GM19372 (cell line): ENCODE data around the gene RALGAPA2.

Experiments
- ATAC-seq: cut with Tn5 transposase; IDR thresholded peaks from one replicate; pipeline ENCODE4 v1.9.1; 2021; ENCODE audit warnings: mild to moderate bottlenecking, low read depth, moderate library complexity; ENCODE audit not compliant: unreplicated experiment

Gene RALGAPA2

GRCh38 chr20:20593447-20594170 lies 118.8 kb downstream of the RALGAPA2 start:
- no peak for ATAC-seq

DNA sequence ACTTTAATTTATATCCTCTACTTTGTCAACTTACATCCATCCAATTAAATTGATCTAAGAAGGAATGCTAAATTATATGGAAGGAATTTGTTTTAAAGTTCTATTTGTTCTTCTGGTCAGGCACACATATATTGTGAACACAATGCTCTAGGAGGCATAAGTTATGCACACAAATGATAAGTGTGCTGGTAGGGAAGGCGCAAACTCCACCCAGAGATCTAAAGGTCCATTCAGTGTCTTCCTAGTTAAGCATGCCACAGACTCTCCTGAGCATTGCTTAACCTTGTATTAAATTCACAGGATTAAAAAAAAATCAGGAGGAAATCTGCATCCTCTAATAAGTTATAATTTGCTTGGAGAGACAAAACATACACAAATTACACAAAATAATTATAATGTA lies 127.3 kb downstream of the RALGAPA2 start:
- ATAC-seq = no peak

DNA sequence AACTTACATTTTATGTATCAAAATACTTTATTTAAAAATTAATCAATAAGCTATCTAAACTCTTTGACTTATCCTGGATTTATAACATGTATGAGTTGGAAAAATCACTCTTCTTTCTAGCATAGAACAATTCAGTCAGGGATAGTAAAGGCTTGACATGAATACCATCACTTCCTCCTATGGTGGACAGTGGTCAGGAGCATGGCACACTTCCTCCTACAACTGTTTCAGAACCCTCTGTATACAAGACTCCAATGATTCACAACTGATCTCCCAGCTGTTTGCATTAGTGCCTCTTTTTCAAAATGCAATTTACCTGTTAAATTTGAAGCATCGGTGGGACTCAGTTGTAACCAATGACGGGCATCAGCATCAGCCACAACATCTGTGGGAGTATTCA lies 129.7 kb downstream of the RALGAPA2 start:
- no peak for ATAC-seq

DNA sequence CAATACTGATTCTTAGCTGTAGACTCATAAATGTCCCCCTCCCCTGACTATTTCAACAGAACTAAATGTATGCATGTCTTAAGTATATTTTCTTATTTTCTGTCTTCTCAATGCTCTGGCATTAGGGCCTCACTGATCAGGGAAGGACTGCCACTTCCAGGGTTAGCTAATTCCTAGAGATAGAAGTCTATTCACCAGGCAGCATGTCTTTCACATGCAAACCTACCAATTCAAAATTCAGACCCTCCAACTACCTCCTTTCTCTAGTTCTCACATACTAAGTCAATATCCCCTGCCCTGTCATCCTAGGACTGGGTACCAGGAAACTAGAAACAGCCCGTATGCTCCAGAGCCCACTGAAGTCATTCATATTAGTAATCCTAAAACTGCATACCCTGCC lies 132.3 kb downstream of the RALGAPA2 start:
- no peak for ATAC-seq

DNA sequence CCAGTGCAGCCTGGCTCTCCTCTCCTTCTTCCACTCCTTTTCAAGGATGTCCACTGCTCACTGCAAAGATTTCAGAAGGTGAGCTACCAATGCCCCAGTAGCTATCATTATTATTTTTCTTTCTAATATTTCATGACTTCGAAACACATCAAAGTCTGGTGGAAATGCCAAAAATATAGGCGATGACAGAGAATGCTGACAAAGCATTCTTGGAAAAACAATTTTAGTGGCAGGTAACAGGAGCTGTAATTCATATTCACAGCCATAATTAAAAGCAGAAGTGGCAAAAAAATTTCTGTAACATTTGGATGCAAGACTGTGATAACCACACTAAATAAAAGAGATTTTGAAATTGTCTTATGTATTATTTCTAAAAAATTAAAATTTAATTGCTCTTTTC lies 133.6 kb downstream of the RALGAPA2 start:
- ATAC-seq = no peak

- no peak for ATAC-seq
Observed at GRCh38 chr20:20573797-20574196, 138.6 kb downstream of the RALGAPA2 start.

GRCh38 chr20:20571068-20571780 lies 141.2 kb downstream of the RALGAPA2 start:
- ATAC-seq = no peak

DNA sequence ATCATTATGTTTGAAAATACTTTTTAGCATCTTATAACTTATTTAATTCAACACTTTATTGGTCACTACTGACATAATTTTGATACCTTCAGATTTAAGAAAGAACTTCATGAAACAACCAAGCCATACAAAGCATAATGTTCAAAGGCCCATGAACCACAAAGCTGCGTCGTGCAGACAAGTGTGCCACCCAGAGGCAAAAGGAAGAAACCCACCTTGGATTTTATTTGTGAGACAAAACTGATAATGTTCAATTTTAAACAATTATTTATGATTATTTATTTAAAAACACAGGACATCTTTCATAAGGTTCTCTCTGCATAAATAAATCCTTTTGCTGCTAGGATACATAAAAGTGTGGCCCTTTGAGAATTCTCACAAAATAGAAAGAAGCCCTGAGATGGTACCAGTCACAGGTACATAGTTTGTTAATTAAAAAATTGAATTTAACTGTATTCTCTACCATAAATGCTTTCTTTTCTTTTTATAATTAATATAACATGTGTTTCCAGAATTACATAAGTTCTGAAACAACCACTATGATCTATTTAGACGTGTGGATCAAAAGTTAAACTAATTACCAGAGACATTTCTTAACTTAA lies 143.7 kb downstream of the RALGAPA2 start:
- no peak for ATAC-seq

DNA sequence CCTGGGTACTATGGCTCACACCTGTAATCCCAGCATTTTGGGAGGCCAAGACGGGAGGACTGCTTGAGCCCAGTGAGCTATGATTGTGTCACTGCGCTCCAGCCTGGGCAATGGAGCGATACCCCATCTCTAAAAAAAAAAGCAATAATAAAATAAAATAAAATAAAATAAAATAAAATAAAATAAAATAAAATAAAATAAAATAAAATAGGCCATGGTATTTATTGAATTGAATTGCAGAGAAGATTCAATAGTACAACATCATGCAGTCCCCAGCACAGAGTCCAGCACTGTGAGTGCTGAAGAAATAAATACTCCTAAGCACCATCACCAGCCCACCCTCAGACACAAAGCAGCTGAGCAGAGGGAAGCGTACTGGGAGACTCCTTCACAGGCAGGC lies 144.7 kb downstream of the RALGAPA2 start:
- no peak for ATAC-seq

GRCh38 chr20:20566516-20566915 lies 145.9 kb downstream of the RALGAPA2 start:
- ATAC-seq = no peak

GRCh38 chr20:20564279-20564678 lies 148.2 kb downstream of the RALGAPA2 start:
- ATAC-seq = no peak

GRCh38 chr20:20562507-20562906 lies 149.9 kb downstream of the RALGAPA2 start:
- no peak for ATAC-seq

- ATAC-seq = no peak
Observed at GRCh38 chr20:20561841-20562240, 150.6 kb downstream of the RALGAPA2 start.

GRCh38 chr20:20561172-20561571 lies 151.3 kb downstream of the RALGAPA2 start:
- ATAC-seq = no peak

DNA sequence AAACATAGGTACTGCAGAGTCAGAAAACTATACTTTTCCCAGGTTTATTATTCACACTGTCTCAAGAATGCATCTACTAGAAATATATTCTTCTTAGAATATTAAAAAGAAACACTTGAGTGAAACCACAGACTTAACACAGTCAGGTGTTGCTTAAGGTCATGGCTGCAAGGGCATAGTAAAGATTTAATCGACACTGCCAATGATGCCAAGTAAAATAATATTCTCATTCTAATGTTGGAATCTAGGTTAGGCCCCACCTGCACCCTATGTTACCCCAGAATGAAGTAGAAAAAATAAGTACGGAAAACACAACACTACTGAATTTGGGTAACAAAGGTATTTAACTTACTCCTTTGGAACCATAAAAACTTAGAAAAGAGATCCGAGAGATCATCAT lies 155.0 kb downstream of the RALGAPA2 start:
- ATAC-seq = no peak

DNA sequence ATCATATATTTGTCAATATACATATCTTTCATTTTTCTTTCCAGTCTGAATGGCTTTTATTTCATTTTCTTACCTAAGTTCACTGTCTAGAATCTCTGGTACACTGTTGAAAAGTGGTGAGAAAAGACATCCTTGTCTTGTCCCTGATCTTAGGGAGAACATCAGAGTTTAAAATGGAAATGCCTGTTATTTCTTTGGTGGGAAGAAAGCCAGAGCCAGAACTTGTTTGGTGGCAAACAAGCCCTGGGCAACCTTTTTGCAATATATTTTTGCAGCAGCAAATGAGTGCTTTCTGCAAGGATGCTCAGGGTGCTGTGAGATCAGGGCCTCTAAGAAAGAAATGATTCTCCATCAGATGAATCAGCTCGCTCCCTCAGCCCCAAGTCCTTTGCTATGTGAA lies 156.6 kb downstream of the RALGAPA2 start:
- ATAC-seq = no peak

- ATAC-seq = no peak
Observed at GRCh38 chr20:20554951-20555350, 157.5 kb downstream of the RALGAPA2 start.

DNA sequence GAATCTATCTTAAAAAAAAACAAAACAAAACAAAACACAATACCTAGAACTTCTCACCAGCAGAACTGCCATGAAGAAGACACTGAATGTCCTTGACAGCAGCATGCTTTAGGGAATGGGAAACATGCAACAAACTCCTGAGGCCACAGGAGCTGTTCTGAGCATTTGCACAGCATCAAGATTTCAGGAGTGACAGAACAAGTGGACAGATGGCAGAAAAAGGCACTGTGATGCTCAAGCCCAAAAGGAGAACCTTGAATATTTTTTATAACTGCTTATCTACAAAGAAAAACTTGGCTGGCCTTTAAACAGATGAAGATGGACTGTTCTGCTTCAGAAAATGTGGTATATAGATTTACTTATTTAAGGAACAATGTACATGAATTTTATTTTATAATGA lies 158.9 kb downstream of the RALGAPA2 start:
- no peak for ATAC-seq

DNA sequence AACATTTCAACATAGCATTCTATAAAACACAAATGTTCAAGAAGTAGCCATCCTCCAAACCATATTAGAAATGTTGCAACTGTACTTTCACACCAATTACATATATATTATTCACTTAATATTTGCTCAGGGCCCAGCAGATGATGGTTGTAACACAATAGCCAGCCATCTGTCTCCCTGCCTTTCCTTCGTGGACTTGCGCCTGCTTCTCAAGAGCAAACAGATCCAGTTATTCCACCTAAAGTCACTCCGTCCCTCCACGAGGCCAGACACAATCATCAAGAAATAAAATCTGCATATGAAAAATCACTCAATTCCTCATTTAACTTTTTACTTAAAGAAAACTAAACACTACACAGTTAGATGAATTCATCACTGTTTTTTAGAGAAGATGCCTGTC lies 160.4 kb downstream of the RALGAPA2 start:
- no peak for ATAC-seq

GRCh38 chr20:20551409-20551808 lies 161.0 kb downstream of the RALGAPA2 start:
- no peak for ATAC-seq

DNA sequence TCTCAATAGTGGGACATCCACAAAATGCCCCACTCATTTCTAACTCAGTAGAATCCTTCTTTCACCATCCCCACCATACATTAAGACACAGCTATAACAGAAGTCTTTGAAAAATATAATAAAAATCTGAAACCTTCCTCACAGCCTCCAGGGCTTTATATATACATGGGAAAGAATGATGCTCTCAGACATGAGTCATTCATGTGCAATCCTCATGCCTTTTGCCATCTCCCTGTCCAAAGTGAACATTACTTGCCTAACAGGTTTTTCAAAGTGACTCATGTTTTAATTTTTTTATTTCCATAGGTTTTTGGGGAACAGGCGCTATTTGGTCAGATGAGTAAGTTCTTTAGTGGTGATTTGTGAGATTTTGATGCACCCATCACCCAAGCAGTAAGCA lies 162.7 kb downstream of the RALGAPA2 start:
- no peak for ATAC-seq

GRCh38 chr20:20549267-20549612 lies 163.2 kb downstream of the RALGAPA2 start:
- ATAC-seq = no peak
